Activated T-cell treated with anti-CD3 and anti-CD28 coated beads, Interleukin-2, amount 50 U/mL, for 1 hour (primary cell): Measurements from ENCODE around the gene CAMK2G.
"Not testable (repeated sequence)": the region's sequence is repeated elsewhere in the genome, so short reads cannot be mapped to it uniquely, and the experiment has no call there.

Experiments used
- DNase-seq: peaks from one replicate; pipeline ENCODE4 v3.0.0-alpha.2; 2020

Gene CAMK2G

GRCh38 chr10:73836427-73836980 is 37.9 kb downstream of the CAMK2G start:
- no peak for DNase-seq

- DNase-seq, result not testable (repeated sequence)
Measured at GRCh38 chr10:73829090-73829489, 45.3 kb downstream of the CAMK2G start.

GRCh38 chr10:73828161-73828560 is 46.2 kb downstream of the CAMK2G start:
- no peak for DNase-seq

- DNase-seq, result no peak
Measured at GRCh38 chr10:73827346-73828089, 46.8 kb downstream of the CAMK2G start.

- no peak for DNase-seq
Measured at GRCh38 chr10:73824146-73824725, 50.1 kb downstream of the CAMK2G start.

- DNase-seq, result no peak
Measured at GRCh38 chr10:73823391-73823790, 51.0 kb downstream of the CAMK2G start.

- no peak for DNase-seq
Measured at GRCh38 chr10:73819513-73820093, 54.8 kb downstream of the CAMK2G start.

GRCh38 chr10:73819081-73819480 is 55.3 kb downstream of the CAMK2G start:
- no peak for DNase-seq

GRCh38 chr10:73818402-73818801 is 56.0 kb downstream of the CAMK2G start:
- no peak for DNase-seq

- DNase-seq, result no peak
Measured at GRCh38 chr10:73817826-73818225, 56.5 kb downstream of the CAMK2G start.

- DNase-seq, result no peak
Measured at GRCh38 chr10:73816917-73817729, 57.2 kb downstream of the CAMK2G start.

- DNase-seq, result no peak
Measured at GRCh38 chr10:73815719-73816030, 58.7 kb downstream of the CAMK2G start.

GRCh38 chr10:73814896-73815718 is 59.2 kb downstream of the CAMK2G start:
- DNase-seq, result no peak

GRCh38 chr10:73814276-73814895 is 60.0 kb downstream of the CAMK2G start:
- DNase-seq, result no peak

GRCh38 chr10:73813333-73813732 is 61.0 kb downstream of the CAMK2G start:
- DNase-seq, result no peak

GRCh38 chr10:73812657-73813056 is 61.7 kb downstream of the CAMK2G start:
- no peak for DNase-seq

- no peak for DNase-seq
Measured at GRCh38 chr10:73810735-73811465, 63.5 kb downstream of the CAMK2G start.

- no peak for DNase-seq
Measured at GRCh38 chr10:73810358-73810734, 64.0 kb downstream of the CAMK2G start.

GRCh38 chr10:73809061-73809818 is 65.1 kb downstream of the CAMK2G start:
- DNase-seq, result no peak

GRCh38 chr10:73808021-73808815 is 66.1 kb downstream of the CAMK2G start:
- DNase-seq, result no peak
